ENCODE data around the gene LITAFD. TPM values are rescaled to one million over a fixed set of nuclear protein-coding genes. Genes with fewer than 3 reads are reported as not detected.

Gene LITAFD
- total and polyA plus RNA-seq, 2 of the 4 experiments (the other 2 are of a cell fraction): not detected

- H3K4ac ChIP-seq (ENCODE audit: low read depth, low read length): no peak overlapping the region
- H3K4me1 ChIP-seq (ENCODE audit: control insufficient read depth, insufficient read depth, low read length): peaks cover 14% of the 10 kb centered on the region
- TF ChIP-seq POLR2A (IDR thresholded peaks at IDR 0.05; ENCODE audit: low read depth, low read length) (no peak), MAFK (IDR thresholded peaks at IDR 0.05; ENCODE audit: low read depth, low read length) (no peak), MAZ (IDR thresholded peaks at IDR 0.05; ENCODE audit: borderline replicate concordance, low read depth, low read length) (no peak), CHD1 (IDR thresholded peaks at IDR 0.05; ENCODE audit: low read depth, low read length) (no peak), RCOR1 (IDR thresholded peaks at IDR 0.05; ENCODE audit: insufficient replicate concordance, low read length) (no peak), SMC3 (IDR thresholded peaks at IDR 0.05; ENCODE audit: low read depth, low read length) (no peak), RFX5 (IDR thresholded peaks at IDR 0.05; ENCODE audit: low read depth, low read length) (no peak), CEBPB (IDR thresholded peaks at IDR 0.05; ENCODE audit: low read depth, low read length) (no peak), NFE2L2 (IDR thresholded peaks at IDR 0.05; ENCODE audit: low read depth, low read length) (no peak), FOS (IDR thresholded peaks at IDR 0.05; ENCODE audit: low read depth, low read length) (no peak), CTCF (conservative IDR thresholded peaks at IDR 0.05; ENCODE audit: low read depth, low read length) (no peak), ELK1 (IDR thresholded peaks at IDR 0.05; ENCODE audit: borderline replicate concordance, low read depth, low read length) (no peak), BHLHE40 (IDR thresholded peaks at IDR 0.05; ENCODE audit: low read depth, low read length) (no peak), USF2 (IDR thresholded peaks at IDR 0.05; ENCODE audit: low read depth, low read length) (no peak)
- no peak overlapping the region for H4K5ac ChIP-seq (ENCODE audit: low read depth, low read length)
- dilution Hi-C loops (cut with HindIII; ENCODE audit: low sequenced_read_pairs, unreplicated experiment) (no loop called here), intact Hi-C loops (cut with micrococcal nuclease) (no loop called here), in situ Hi-C loops (cut with MboI; ENCODE audit: low sequenced_read_pairs) (no loop called here)
- POLR2A ChIA-PET (ENCODE audit: unreplicated experiment): no interaction called here
- no peaks in the 10 kb centered on the region for H4K20me1 ChIP-seq (ENCODE audit: insufficient read depth, low read length)
- no peak overlapping the region for H3K9ac ChIP-seq (ENCODE audit: low read depth, low read length)
- peaks cover 8% of the 10 kb centered on the region for H3K9me1 ChIP-seq (ENCODE audit: insufficient read depth, low read length)
- WGBS, 2 experiments (ENCODE audit: extremely low coverage in 2 of 2, insufficient read length in 1 of 2): 0% methylated on average over 1 of the region's 6 CpGs; no CpG with 5 or more reads in 1 of the 2 experiments
- H2AFZ ChIP-seq (replicated peaks; ENCODE audit: low read length, poor library complexity): peak overlapping the region; percentile 61
- no peaks in the 10 kb centered on the region for H3K27me3 ChIP-seq (ENCODE audit: control insufficient read depth, insufficient read depth, low read length)
- no peak overlapping the region for H3K56ac ChIP-seq (ENCODE audit: extremely low read depth, insufficient read depth, low read length)
- peaks cover 0 to 7% of the 10 kb centered on the region in 2 experiments; a peak in 1 of 4 replicates for H3K79me1 ChIP-seq (ENCODE audit: low read depth in 1 of 2, low read length in 2 of 2)
- no peak overlapping the region for H2BK15ac ChIP-seq (ENCODE audit: low read depth, low read length)
- H4K91ac ChIP-seq (ENCODE audit: insufficient read depth, low read depth, low read length): no peak overlapping the region
- H3K14ac ChIP-seq (replicated peaks; ENCODE audit: low read depth, low read length): no peak overlapping the region
- no peak overlapping the region for H2BK5ac ChIP-seq (ENCODE audit: low read depth, low read length, poor library complexity, severe bottlenecking)
- H2BK20ac ChIP-seq (ENCODE audit: low read depth, low read length): no peak overlapping the region
- H3K27ac ChIP-seq (ENCODE audit: insufficient read depth, low read length): no peak overlapping the region
- H3K4me2 ChIP-seq (ENCODE audit: low read depth, low read length): no peak overlapping the region
- no peak overlapping the region for H4K8ac ChIP-seq (ENCODE audit: low read depth in 2 of 2, low read length in 2 of 2)
- no TSS peak for BruUV-seq (replicated peaks)
- no peak overlapping the region for H2AK5ac ChIP-seq (ENCODE audit: low read depth, low read length)
- ATAC-seq (ENCODE audit: low read depth) (no peak), DNase-seq (no peak)
- no peak overlapping the region for H3K23ac ChIP-seq (ENCODE audit: low read depth, low read length)
- H2AK9ac ChIP-seq (replicated peaks; ENCODE audit: low read depth, low read length, poor library complexity): no peak overlapping the region
- H3K18ac ChIP-seq (ENCODE audit: low read depth, low read length): no peak overlapping the region
- no peaks in the 10 kb centered on the region for H3K36me3 ChIP-seq (ENCODE audit: control insufficient read depth, insufficient read depth, low read length)
- H2BK120ac ChIP-seq (ENCODE audit: low read depth, low read length): no peak overlapping the region
- no peak overlapping the region for H3K4me3 ChIP-seq (ENCODE audit: insufficient read depth, low read depth, low read length)
- H3K9me3 ChIP-seq (ENCODE audit: control insufficient read depth, insufficient read depth, low read length): no peaks in the 10 kb centered on the region
- CTCF ChIA-PET: interaction anchor here (0.6 to 0.7 kb wide), 2 partner anchors 15 to 1766 kb away, joined by 3 to 4 read pairs; no protein-coding TSS in a partner anchor
Observed at GRCh38 chr16:8874388-8874787, 7.8 kb upstream of the LITAFD start.
